ENCODE measurements around the gene DOCK11.

DOCK11 gene

DNA sequence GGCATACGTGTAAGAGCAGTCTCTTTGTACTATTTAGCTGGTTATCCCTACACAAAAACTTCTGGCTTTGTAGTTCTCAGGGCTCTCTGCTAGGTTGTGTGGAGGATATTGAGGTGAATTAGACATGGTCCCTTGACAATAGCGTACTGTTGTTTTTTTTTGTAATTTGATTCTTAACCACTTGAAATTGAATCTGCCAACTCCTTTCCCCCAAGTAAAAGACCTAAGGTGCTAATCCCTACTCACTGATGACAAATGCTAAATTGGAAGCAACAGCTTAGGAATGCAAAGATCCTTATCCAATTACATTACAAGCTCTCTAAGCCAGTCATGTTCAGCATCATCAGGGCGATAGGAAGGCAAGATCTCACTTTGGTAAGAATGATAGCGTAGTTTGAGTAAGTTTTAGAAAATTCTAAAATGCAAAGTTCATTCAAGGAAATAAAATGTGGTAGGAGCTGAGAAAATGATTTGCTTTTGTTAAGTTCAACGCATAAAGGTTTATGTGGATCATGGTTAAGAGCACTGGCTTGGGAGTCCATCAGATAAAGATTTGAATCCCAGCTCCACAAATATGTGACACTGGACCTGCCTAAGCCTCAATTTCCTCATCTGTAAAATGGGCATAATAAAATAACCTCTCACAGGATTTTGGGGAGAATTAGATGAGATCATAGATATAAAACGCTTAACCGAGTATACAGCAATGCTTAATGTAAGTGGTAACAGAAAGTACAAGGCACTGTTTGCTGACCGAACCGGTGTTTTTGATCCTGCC lies 39.3 kb downstream of the DOCK11 start:
- no peak for DNase-seq

DNA sequence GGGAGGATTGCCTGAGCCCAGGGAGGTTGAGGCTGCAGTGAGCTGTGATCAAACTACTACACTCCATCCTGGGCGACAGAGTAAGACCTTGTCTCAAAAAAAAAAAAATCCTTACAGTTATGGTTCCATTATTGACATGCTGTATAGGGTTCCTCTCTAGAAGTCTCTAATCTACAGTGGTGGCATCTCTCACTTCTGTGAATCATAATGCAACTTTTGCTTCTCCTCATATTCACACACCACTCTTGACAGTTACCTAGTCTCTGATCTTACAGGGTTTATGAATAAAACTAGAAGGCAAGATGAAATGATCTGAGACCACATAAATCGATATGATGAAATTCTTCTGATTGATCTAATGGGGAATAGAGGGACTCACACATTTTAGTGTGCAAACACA lies 40.6 kb downstream of the DOCK11 start:
- DNase-seq, result no peak

DNA sequence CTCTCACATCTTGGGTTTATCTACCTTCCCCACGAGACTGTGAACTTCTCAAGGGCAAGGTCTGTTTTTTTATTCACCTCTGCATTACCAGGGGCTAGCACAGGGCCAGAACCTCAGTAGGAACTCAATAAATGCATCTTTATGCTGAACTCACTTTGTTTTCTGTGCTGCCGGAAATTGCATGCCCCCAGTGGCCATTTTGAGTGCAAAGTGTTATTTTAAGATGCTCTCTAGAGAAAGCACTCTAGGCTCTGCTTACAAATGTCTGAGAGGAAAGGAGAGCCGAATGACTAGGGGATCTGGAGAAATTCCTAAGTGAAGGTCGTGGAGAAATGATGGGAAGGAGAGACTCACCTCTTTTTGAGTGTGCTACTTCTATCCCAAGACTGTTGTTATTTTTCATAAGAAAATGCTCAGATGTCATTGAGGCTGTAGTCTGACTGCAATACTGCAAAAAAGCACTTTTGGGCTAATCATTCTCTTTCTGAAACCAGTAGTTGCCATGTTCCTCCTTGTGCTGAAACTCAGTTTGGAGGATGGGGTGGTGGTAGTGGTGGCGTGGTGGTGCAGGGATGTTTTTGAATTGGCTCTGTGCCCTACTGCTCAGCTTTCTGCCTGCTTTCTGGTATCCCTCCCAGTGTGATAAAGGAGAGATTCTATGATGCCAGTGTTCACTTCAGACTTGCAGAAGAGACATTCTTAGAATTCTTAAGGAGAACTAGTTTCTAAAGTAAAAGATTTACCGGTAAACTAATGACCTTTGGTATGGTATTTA lies 41.3 kb downstream of the DOCK11 start:
- no peak for DNase-seq

DNA sequence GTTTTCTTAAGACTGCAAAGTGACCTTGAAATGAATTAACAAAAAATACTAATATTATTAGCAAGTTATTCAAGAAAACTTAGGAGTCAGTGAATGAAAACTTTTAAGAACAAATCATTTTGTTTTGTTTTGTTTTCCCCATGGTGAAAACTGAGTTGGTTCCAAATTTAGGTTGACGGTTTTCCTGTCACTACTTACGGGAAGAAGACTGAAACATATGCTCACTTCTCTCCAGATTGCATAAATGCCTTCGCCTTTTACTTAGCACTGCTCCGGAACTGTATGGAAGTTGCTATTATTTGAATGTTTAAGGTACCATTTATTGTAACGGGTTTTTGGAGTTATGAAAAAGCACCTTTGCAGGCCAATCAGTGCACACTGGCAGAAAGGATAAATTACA lies 42.8 kb downstream of the DOCK11 start:
- no peak for DNase-seq

DNA sequence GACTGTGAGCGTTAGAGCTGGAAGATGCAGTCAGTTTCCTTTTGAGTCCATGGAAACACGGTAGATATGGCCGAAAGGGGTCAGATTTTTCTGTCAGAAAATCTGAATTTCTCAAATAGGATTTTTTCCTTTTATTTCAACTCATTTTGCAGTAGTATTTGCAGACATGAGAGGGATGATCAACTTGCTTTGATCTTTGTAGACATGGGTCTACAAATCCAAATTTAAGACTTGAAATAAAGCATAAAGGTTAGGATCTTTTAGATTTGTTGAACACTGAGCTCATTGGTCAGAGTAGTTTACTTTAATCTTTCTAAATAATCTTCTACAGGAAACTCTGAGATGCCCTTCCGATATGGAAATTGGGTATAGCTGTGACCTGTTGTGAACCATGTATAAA lies 44.7 kb downstream of the DOCK11 start:
- no peak for DNase-seq

DNA sequence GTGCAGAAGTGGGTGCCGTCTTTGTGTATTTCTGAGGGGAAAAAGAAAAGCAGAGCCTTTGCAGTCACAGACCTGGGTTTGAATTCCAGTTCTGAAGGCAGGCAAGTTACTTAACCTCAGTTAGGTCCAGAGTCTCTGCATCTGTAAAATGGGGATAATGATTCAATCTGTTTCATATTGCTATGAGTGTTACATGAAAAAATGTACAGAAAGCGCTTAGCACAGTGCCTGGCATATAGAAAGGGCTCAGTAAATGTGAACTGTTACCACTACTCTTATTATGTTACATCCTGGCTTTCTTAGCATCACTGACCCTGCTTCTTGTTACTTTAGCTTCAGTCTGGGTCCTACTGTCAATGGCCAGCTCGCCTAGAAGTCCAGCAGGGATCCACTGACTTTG lies 45.9 kb downstream of the DOCK11 start:
- no peak for DNase-seq

DNA sequence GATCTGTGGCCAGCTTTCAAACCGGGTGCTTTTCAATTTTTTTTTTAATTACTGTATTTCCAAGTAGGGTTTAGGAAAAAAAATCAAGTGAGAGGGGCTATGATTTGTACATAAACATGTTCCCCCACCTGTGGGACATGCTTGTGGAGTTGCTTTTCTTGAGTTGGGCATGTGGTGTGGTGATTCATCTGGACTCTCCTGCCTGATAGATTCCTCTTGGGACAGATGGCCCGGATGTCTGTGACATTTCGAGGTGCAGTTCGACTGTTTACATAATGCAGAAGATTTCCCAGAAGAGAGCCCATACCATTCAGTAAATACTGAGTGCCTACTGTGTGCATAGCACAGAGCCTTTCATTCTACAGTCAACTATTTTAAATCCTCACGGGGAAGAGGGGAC lies 49.9 kb downstream of the DOCK11 start:
- DNase-seq, result no peak

DNA sequence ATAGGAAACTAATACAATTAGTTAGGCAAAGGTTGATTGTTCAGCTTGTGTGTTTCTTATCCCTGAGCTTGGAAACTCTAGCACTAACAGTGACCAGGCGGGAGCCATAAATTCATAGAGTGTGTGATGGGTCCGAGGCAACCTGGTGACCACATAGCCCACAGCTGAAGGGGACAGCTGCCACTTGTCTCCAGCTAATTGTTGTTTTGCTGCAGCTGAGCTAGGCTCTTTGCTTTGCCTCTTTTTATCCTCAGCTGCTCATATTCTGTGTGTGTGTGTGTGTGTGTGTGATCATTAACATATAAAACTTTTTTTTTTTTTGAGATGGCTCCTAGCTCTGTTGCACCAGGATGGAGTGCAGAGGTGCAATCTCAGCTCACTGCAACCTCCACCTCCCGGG lies 53.2 kb downstream of the DOCK11 start:
- DNase-seq, result no peak

DNA sequence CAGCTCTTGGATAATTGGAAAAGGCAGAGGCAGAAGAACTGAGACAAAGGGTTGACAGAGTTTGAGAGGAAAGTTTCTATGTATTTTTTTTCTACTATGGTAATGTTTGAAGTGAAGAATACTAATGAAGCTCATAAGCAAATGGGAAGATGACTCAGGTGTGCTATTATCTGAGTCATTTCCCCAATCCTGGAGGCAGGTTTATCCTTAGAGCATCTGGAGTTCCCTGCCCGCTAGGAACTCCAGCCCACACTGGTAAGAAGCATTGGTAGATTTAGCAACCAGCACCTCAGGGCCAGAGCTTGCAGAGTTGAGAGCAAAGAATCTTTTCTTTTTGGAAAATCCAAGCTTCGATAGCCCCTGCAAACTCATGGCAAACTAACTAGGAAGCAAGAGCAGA lies 55.2 kb downstream of the DOCK11 start:
- no peak for DNase-seq

DNA sequence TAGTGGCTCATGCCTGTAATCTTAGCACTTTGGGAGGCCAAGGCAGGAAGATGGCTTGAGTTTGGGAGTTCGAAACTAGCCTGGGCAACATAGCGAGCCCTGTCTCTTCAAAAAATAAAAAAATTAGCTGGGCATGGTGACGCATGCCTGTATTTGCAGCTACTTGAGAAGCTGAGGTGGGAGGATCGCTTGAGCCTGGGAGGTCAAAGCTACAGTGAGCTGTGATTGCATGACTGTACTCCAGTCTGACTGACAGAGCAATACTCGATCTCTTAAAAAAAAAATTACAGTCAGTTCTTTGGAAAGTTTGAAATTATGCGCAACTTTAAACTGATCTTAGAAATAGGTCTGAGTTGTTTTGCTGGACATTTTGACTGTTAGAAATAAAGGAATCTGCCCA lies 55.8 kb downstream of the DOCK11 start:
- no peak for DNase-seq

DNA sequence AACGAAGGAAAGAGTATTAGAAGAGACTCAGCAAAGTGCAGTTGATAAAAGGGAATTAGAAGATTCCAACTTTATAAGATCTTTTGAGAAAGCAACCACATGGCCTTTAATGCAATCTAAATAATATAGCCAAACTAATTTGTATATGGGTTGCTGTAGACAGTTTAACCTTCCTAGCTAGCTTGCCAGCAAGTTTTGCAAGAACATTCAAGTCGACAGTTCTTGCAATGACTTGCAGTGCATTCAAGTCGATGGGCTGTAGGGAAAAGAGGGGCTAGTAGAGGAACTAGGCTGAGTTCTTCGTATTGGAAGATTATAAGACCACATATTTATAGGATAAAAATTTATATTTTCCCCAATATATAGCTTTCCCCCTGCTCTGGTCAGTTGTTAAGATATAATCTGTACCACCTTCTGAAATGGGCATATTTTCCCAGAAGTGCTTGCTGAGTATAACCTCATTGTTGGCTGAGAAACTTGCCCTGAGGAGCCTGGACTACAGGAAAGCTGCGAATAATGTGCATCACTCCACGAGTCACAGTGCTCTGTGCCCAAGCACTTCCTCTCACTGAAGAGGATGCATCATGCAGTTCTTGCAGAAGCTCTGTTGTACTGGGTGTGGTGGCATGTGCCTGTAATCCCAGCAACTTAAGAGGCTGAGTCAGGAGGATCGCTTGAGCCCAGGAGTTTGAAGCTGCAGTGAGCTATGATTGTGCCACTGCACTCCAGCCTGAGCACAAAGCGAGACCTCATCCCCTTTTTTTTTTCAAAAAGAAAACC lies 56.7 kb downstream of the DOCK11 start:
- no peak for DNase-seq

DNA sequence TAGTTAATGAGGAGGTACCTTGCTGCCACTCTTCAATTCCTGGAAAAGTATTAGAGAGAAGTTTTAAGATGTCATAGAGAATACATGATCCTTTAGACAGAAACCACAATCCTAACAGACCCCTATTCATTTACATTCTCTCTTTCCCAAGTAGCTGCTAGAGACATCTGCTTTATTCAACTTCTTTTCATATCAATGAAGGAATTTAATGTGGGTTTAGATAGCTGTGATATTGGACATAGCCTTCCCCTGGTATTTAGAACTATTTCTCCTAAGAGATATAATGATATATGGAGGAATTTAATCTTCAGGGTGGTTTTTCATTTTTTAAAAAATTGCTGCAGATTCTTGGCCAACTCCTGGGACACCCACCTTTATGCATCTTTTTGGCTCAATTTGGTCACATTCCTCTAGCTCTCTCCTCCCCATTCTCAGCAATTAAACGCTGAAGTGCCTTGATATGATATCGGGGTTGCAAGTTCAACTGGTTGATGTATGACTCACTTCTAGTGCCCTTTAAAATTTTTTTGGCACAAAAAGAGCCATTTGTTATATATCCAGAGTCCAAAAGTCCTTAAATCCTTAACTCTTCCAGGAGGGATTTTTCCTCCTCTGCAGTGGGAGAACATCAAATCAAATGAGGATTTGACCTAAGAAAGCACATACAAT lies 57.6 kb downstream of the DOCK11 start:
- DNase-seq, result no peak

DNA sequence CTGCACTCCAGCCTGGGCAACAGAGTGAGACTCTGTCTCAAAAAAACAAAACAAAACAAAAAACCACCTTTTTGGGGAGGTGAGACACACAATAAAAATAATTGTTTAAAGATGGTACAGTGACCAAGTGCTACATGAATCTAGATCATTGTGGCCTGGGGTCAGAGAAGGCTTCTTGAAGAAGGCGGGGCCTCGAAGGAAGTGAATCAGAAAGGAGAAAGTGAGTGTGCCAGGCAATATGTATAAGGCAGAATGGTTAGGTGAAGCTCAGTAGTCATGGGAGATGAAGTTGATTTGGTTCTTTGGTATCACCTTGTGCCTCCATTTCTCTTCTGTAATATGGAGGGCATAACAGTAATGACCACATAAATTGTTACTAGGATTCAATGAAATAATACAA lies 58.9 kb downstream of the DOCK11 start:
- DNase-seq, result no peak

DNA sequence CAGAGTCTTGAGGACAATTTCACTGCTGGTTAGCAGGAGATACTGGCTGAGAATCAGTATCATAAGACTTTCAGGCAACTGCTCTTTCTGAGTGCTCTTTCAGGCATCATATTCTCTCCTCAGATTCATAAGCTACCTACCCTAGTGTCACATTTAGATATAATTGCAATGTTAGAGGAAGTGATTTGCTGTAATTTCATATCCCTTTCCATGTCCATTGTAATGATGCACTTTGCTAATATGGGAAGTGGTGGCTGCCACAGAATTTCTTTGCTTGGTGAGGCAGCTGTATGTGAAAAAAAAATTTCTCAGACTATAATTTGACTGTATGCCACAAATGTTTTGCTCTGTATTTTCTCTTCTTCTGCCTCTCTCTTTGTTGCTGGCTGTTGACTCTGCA lies 63.3 kb downstream of the DOCK11 start:
- DNase-seq, result no peak

DNA sequence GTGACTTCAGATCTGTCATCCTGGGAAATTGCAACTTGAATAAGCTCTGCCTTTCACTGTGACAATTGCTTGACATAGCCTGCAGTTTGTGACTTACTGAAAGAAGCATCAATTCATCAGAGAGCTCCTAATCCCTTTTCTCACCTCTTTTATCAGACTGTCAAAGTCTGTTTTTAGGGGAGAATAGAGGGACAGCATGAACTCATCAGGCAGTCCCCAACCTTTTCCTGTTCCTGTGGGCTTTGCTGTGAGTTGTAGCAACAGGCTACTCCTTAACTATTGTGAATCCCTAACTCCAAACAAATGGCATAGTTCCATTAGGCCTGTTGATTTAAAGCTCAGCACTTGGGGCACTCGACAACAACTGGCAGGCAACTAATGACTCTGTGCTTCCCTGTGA lies 64.9 kb downstream of the DOCK11 start:
- DNase-seq, result no peak

DNA sequence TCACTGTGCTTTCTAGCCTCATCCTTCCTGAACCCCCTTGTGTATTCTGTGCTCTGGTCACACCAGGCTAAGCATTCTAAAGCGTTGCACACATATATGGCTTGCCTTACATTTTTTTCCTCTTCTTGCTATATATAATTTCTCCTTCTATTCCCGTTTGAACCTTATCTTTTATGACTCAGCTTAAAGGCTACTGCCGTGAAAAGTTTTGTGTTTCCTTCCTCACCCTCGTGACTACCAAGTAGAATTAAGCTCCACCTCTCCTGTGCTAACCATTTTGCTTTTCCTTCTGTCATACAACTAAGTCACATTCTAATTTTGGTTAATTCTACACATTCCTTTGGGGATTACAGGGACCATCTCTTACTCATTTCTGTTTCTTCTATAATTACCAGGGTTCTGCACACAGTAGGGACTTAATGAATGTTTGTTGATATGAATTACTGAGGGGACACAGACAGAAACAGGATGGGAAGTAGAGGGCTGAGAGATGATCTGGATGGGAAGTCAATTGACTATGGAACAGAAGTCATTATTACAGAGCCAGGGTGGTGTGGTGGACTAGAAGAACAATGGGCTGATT lies 67.1 kb downstream of the DOCK11 start:
- no peak for DNase-seq

DNA sequence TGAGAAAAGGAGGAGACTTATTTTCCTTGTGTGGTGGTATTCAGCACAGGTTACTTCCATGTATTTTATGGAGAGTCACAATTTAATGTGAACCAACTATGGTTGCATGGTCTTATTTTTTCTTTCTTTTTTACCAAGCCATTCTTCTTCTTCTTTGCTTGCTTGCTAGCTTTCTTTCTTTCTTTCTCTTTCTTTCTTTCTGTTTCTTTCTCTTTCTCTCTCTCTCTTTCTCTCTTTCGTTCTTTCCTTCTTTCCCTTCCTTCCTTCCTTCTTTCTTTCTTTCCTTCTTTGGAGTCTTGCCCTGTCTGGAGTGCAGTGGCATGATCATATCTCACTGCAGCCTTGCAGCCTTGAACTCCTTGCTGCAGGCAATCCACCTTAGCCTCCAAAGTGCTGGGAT lies 68.9 kb downstream of the DOCK11 start:
- DNase-seq, result no peak

DNA sequence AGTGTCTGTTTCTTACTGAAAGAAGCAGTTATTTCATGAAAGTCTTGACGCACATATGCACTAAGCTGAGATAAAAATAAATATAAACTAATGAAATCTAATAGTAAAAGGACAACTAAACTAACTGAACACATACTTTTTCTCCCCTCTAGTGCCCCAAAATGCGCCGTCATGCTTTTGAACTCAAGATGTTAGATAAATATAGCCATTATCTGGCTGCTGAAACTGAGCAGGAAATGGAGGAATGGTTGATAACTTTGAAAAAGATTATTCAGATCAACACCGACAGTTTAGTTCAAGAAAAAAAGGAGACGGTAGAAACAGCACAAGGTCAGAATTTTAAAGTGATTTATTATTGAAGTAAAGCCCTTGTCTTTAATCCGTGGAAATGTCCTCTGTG lies 70.2 kb downstream of the DOCK11 start:
- no peak for DNase-seq

DNA sequence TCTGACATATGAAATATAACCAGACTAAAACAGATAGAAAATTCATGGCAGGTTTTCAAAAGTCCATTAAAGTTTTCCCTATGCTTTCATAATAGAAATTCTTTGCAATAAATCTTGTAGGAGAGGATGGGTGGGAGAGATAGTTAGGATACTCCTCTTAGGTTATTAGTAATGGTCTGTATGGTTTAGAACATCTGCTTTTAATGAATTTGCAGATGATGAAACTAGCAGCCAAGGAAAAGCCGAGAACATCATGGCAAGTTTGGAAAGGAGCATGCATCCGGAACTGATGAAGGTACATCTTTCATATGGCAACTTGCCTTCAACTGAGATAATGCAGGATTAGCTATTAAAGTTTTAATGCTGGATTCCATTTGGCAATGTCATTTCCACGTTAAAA lies 70.7 kb downstream of the DOCK11 start:
- DNase-seq, result no peak

DNA sequence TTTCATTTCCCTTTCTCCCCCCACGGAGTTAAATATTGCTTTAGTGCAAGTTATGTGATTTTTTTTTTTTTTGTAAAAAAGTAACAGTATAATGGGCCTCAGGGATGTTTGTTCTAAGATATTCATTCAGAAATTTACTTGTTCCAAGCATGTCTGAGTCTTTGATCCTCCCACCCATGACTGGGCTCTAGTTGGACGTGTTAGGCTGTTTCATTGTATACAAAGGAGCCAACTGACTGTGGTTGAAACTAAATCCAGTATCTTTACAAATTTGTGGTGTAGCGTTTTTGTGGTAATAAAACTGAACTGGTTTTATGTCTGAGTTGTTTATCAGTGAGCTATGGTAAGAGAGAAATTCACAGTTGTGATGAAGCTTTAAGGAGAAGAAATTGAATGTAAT lies 74.1 kb downstream of the DOCK11 start:
- no peak for DNase-seq

DNA sequence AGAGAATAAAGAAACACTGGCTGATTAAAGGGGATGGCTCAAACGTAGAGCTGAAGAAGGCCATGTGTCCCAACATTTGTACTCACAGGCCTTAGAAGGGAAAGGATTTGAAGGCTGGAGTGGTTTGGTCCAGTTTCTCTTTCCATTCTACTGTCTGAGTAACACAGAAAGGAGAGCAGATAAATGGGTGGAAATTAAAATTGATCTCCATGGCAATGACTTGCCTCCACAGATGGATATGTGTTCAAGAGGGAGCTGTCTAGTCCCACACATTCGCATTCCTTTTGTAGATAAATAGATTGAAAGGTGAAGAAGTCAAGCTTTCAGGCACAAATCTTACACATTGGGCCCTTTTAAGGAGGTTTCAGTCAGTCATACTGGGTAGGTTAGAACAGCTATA lies 74.6 kb downstream of the DOCK11 start:
- no peak for DNase-seq

DNA sequence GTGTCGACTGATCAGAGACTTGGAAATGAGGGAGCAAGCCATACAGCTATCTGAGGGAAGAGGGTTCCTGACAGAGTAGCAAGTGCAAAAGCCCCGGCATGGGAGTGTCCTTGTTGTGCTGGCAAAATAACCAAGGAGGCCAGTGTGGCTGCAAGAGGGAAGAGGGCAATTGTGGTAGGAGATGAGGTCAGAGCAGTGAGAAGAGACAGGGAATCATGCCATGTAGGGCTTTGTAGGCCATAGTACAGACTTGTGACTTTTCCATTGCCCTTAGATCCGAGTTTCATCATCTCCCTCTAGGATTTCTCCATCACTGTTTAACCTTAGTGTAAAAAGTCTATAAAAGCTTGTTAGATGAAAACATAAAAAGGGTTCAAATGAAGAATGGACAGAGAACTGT lies 76.2 kb downstream of the DOCK11 start:
- DNase-seq, result no peak

DNA sequence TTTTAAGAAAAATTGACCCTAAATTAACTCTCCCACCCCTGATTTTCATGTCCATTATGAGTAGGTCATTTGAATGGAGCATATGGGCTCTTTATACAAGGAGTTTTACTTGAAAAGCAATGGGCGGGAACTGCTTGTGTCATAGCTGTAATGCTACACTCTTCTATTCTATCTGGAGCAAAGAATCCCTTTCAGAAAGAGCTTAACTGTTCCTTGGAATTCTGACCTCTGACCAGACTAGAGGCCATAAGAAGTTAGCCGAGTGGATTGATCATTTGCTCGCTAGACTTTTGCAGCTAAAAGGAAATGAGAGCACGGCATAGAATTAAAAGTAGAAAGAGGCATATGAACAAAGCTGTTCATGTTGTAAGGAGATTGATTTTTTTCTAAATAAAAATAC lies 79.1 kb downstream of the DOCK11 start:
- no peak for DNase-seq

Data from NCI-H1048 (cell line).